ENCODE measurements around the gene TGIF1.

Gene TGIF1

DNA sequence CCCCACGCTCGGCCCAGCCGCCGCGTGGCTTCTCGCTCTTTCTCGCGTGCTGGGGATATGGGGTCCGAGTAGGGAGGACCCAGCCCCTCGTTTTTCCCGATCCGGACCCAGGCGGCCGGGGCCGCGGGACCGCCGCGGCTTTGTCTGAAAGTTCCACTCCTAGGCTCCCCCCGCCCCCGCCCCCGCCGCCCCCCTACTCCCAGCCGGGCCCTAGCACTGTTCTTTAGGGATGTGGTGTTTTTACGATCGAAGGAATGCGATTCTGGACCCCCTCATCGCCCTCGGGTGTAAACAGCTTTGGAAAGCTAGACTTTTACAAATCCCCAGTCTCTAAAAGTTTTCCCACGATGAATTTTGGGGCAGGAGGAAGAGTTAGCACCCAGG, 819 bp downstream of the TGIF1 start:
- H3K9me3 ChIP-seq (ENCODE audit: low read length): no peaks in the 10 kb centered on the region
- no peak overlapping the region for H3K9ac ChIP-seq (ENCODE audit: low read length)
- H2AFZ ChIP-seq (ENCODE audit: low read length): no peak overlapping the region
- H3K4me1 ChIP-seq (ENCODE audit: insufficient read depth, low read length, severe bottlenecking): peaks cover 36% of the 10 kb centered on the region
- H3K4me2 ChIP-seq (ENCODE audit: low read length): no peak overlapping the region
- TF ChIP-seq, protein P1, sequence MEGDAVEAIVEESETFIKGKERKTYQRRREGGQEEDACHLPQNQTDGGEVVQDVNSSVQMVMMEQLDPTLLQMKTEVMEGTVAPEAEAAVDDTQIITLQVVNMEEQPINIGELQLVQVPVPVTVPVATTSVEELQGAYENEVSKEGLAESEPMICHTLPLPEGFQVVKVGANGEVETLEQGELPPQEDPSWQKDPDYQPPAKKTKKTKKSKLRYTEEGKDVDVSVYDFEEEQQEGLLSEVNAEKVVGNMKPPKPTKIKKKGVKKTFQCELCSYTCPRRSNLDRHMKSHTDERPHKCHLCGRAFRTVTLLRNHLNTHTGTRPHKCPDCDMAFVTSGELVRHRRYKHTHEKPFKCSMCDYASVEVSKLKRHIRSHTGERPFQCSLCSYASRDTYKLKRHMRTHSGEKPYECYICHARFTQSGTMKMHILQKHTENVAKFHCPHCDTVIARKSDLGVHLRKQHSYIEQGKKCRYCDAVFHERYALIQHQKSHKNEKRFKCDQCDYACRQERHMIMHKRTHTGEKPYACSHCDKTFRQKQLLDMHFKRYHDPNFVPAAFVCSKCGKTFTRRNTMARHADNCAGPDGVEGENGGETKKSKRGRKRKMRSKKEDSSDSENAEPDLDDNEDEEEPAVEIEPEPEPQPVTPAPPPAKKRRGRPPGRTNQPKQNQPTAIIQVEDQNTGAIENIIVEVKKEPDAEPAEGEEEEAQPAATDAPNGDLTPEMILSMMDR (IDR thresholded peaks at IDR 0.05; ENCODE audit: low read length): no peak
- no peak for TF ChIP-seq EZH2 (IDR thresholded peaks at IDR 0.05; ENCODE audit: borderline replicate concordance, low read length)
- H3K9me2 ChIP-seq (ENCODE audit: low read depth, low read length): no peaks in the 10 kb centered on the region
- H3K4me3 ChIP-seq (ENCODE audit: low read depth, low read length, poor library complexity, severe bottlenecking): no peak overlapping the region
- no peaks in the 10 kb centered on the region for H3K36me3 ChIP-seq (ENCODE audit: insufficient read depth, low read length)
- H3F3A ChIP-seq (ENCODE audit: insufficient read depth, low read length): no peaks in the 10 kb centered on the region
- H3K27ac ChIP-seq (ENCODE audit: low read depth, low read length, poor library complexity, severe bottlenecking): no peak overlapping the region
- no peaks in the 10 kb centered on the region for H3K79me2 ChIP-seq (ENCODE audit: insufficient read depth, low read length)
- H3K27me3 ChIP-seq (ENCODE audit: insufficient read depth, low read length): no peaks in the 10 kb centered on the region
- H4K20me1 ChIP-seq (ENCODE audit: insufficient read depth, low read length): no peaks in the 10 kb centered on the region

DNA sequence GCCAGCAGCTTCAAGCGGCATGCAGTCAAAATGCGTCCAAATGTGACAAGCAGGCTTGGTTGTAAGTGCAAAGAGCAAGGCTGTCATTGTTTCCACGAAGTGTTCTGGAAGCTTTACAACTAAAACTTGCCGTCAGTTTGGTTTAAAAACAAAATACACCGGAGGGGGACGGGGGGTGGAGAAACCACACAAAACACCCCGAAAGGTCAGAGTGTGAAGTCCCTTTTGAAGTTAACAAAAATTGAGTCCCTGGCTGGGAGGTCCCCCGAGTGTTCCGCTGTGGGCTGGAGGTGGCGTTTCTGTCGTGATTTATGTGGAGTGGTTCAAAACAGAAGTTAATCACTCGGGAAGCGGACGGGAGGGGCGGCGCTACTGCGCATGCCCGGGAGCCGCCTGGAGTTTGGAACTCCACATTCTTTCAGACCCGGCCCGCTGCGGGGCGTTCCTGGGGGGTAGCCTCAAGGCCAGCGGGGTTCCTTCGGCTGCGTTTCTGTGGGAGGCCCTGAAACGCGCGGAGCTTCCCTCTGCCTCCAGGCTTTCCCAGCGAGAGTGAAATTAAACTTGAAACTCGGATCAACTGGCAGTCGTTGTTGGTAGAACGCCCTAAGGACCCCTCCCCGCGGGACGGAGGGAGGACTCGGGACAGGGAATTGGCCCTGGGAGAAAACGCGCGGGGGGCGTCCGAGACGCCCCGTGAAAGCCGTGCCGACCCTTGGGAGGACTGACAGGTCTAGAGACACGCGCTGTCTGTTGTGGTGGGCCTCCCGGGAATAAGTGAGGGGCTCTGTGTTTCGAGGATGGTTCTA, 1.4 kb downstream of the TGIF1 start:
- Histone ChIP-seq H3K27me3 (ENCODE audit: insufficient read depth, low read length) (no peaks in the 10 kb centered on the region), H4K20me1 (ENCODE audit: insufficient read depth, low read length) (no peaks in the 10 kb centered on the region), H3K4me2 (ENCODE audit: low read length) (no peak overlapping the region), H3K27ac (ENCODE audit: low read depth, low read length, poor library complexity, severe bottlenecking) (no peak overlapping the region), H3K9me3 (ENCODE audit: low read length) (no peaks in the 10 kb centered on the region), H3K9me2 (ENCODE audit: low read depth, low read length) (no peaks in the 10 kb centered on the region), H3K4me3 (ENCODE audit: low read depth, low read length, poor library complexity, severe bottlenecking) (no peak overlapping the region), H3K9ac (ENCODE audit: low read length) (no peak overlapping the region), H2AFZ (ENCODE audit: low read length) (no peak overlapping the region), H3K36me3 (ENCODE audit: insufficient read depth, low read length) (no peaks in the 10 kb centered on the region), H3K79me2 (ENCODE audit: insufficient read depth, low read length) (no peaks in the 10 kb centered on the region), H3K4me1 (ENCODE audit: insufficient read depth, low read length, severe bottlenecking) (peaks cover 36% of the 10 kb centered on the region), H3F3A (ENCODE audit: insufficient read depth, low read length) (no peaks in the 10 kb centered on the region)
- no peak for TF ChIP-seq EZH2 (IDR thresholded peaks at IDR 0.05; ENCODE audit: borderline replicate concordance, low read length)
- TF ChIP-seq, protein P1 (IDR thresholded peaks at IDR 0.05; ENCODE audit: low read length): no peak

DNA sequence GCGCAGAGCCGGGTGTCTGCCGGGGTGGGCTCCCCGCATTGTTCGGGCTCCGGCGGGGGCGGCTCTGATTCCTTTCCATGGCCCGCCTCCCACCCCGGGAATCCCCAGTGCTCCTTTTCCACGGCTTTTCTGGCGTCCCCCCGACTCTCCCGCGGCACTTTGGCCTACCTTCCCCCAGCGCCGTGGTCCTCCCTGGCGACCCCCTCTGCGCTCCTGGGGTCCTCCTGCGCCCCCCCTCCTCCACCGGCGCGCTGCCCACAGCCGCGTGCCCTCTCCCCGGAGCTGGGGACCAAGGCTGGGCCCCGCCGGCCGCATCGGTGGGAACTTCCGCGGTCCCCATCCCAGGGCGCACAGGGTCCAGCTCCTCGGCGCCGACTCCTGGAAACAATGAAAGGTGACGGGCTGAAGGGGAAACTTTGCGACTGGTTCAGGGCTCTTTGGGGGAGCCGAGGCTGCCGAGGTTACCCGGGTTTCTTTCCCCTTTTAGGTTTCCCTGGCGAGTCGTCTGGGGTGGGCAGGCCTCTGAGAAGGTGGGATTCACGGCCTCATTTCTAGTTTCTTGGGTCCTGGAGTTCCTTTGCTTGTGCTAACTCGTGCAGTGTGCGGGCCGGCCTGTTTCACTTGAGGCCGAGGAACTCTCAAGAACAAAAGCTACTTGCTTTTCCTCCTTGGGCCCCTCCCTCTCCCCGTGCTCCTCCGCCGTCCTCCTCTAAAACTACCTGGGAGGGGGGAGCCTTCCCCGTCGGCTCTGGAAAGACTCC, 2.2 kb downstream of the TGIF1 start:
- H3F3A ChIP-seq (ENCODE audit: insufficient read depth, low read length): no peaks in the 10 kb centered on the region
- no peaks in the 10 kb centered on the region for H3K9me3 ChIP-seq (ENCODE audit: low read length)
- TF ChIP-seq, protein P1 (IDR thresholded peaks at IDR 0.05; ENCODE audit: low read length): no peak
- TF ChIP-seq EZH2 (IDR thresholded peaks at IDR 0.05; ENCODE audit: borderline replicate concordance, low read length): no peak
- no peak overlapping the region for H3K9ac ChIP-seq (ENCODE audit: low read length)
- H3K4me1 ChIP-seq (ENCODE audit: insufficient read depth, low read length, severe bottlenecking): peaks cover 34% of the 10 kb centered on the region
- H3K4me2 ChIP-seq (ENCODE audit: low read length): no peak overlapping the region
- H3K79me2 ChIP-seq (ENCODE audit: insufficient read depth, low read length): no peaks in the 10 kb centered on the region
- H4K20me1 ChIP-seq (ENCODE audit: insufficient read depth, low read length): no peaks in the 10 kb centered on the region
- no peaks in the 10 kb centered on the region for H3K36me3 ChIP-seq (ENCODE audit: insufficient read depth, low read length)
- H3K9me2 ChIP-seq (ENCODE audit: low read depth, low read length): no peaks in the 10 kb centered on the region
- H2AFZ ChIP-seq (ENCODE audit: low read length): no peak overlapping the region
- no peak overlapping the region for H3K27ac ChIP-seq (ENCODE audit: low read depth, low read length, poor library complexity, severe bottlenecking)
- no peaks in the 10 kb centered on the region for H3K27me3 ChIP-seq (ENCODE audit: insufficient read depth, low read length)
- no peak overlapping the region for H3K4me3 ChIP-seq (ENCODE audit: low read depth, low read length, poor library complexity, severe bottlenecking)

Measured in OCI-LY1 (cell line).